ENCODE data around the gene FAM151A. TPM values are rescaled to one million over a fixed set of nuclear protein-coding genes. Genes with fewer than 3 reads are reported as not detected.

FAM151A gene
- total and polyA plus RNA-seq, 2 experiments from 2014 or later: 0.10 TPM; not detected in 1

- no peak overlapping the region for H3K27ac Mint-ChIP-seq
- H3K9me3 Mint-ChIP-seq: no peaks in the 10 kb centered on the region
- H3K27ac ChIP-seq (ENCODE audit: low read depth): no peak overlapping the region
- no peak for TF ChIP-seq EZH2phosphoT487 (IDR thresholded peaks at IDR 0.05; ENCODE audit: unreplicated experiment)
- no peak for TF ChIP-seq CTCF (conservative IDR thresholded peaks at IDR 0.05; ENCODE audit: low read depth in 2 of 2)
- no peak for TF ChIP-seq CREB1 (CRISPR knock-in tag; IDR thresholded peaks at IDR 0.05; ENCODE audit: low read depth)
- TF ChIP-seq ZNF462 (CRISPR knock-in tag; IDR thresholded peaks at IDR 0.05): no peak
- no peak for TF ChIP-seq REST (IDR thresholded peaks at IDR 0.05; ENCODE audit: unreplicated experiment)
- no peak for TF ChIP-seq ZNF114 (CRISPR knock-in tag; IDR thresholded peaks at IDR 0.05)
- no peak for TF ChIP-seq EZH2 (IDR thresholded peaks at IDR 0.05; ENCODE audit: low read depth, unreplicated experiment)
- no peak for TF ChIP-seq ZNF331 (CRISPR knock-in tag; IDR thresholded peaks at IDR 0.05; ENCODE audit: low read depth)
- TF ChIP-seq POLR2AphosphoS5 (IDR thresholded peaks at IDR 0.05; ENCODE audit: low read depth): no peak
- TF ChIP-seq JUNB (IDR thresholded peaks at IDR 0.05; ENCODE audit: unreplicated experiment): no peak
- no peak for TF ChIP-seq STAT1 (IDR thresholded peaks at IDR 0.05; ENCODE audit: unreplicated experiment)
- no peak for TF ChIP-seq ETS1 (IDR thresholded peaks at IDR 0.05)
- TF ChIP-seq NANOG (IDR thresholded peaks at IDR 0.05; ENCODE audit: borderline replicate concordance): no peak
- peaks cover 17% of the 10 kb centered on the region for H3K27me3 Mint-ChIP-seq (ENCODE audit: insufficient read depth, low read depth, poor library complexity)
- no peak overlapping the region for H3K4me2 ChIP-seq
- H3K27me3 ChIP-seq (ENCODE audit: insufficient read depth): no peaks in the 10 kb centered on the region
- no peaks in the 10 kb centered on the region for H3K36me3 Mint-ChIP-seq (ENCODE audit: low read depth)
- ATAC-seq: no peak
- H3K9me2 ChIP-seq (ENCODE audit: insufficient read depth): no peaks in the 10 kb centered on the region
- DNase-seq (ENCODE audit: low spot score): no peak
- H3K79me2 ChIP-seq (replicated peaks; ENCODE audit: insufficient read depth): no peaks in the 10 kb centered on the region
- H4K20me1 ChIP-seq (replicated peaks; ENCODE audit: insufficient read depth): no peaks in the 10 kb centered on the region
- H3K36me3 ChIP-seq (ENCODE audit: insufficient read depth): no peaks in the 10 kb centered on the region
- no peak overlapping the region for H3K4me3 ChIP-seq
- peaks cover 27% of the 10 kb centered on the region for H3K4me1 Mint-ChIP-seq
- no peaks in the 10 kb centered on the region for H3F3A ChIP-seq (replicated peaks; ENCODE audit: low read depth)
- no peak overlapping the region for H3K4me3 Mint-ChIP-seq
- H2AFZ ChIP-seq: no peak overlapping the region
- peaks cover 4% of the 10 kb centered on the region; the same call in 1 of the 2 replicates for H3K4me1 ChIP-seq (ENCODE audit: insufficient read depth)
These were observed 8.8 kb downstream of the FAM151A start for GRCh38 chr1:54614563-54614962.

Measured in GM23338 (cell line).